K562 (cell line): ENCODE data around the gene RGS3. TPM values are rescaled to one million over a fixed set of nuclear protein-coding genes. Genes with fewer than 3 reads are reported as not detected.

ENCODE experiments used
- ATAC-seq: fragments of 200-7000 bp; cut with Tn5 transposase; 3 replicates; pipeline ENCODE4 v1.9.1; 2020; ENCODE audit warnings: moderate library complexity
- BruUV-seq: library from RNA; stranded (reverse); fragments of 400-500 nt; replicated peaks from 2 replicates; lab custom pipeline; 2021; lab: Mats Ljungman, UMichigan
- CTCF ChIA-PET: fragments of 300-600 bp; formaldehyde crosslinking; extraction: SDS; loops from one replicate; lab custom pipeline; 2021; ENCODE audit warnings: low intra/inter-chr PET ratio; lab: Yijun Ruan, JAX
- POLR2A ChIA-PET: fragments of 300-600, 350-650 bp; sonication (Branson Sonifier 250); formaldehyde crosslinking; extraction: SDS; loops from one replicate; lab custom pipeline; 2021; ENCODE audit warnings: antibody characterized with exemption, inconsistent platforms; lab: Yijun Ruan, JAX
- DNase-seq, 4 experiments: peaks; one replicate each; pipeline versions ENCODE4 v3.0.0 to v3.0.0-alpha.2; 2011 to 2018; ENCODE audit warnings: low spot score in 3 of 4, mixed read lengths in 3 of 4; ENCODE audit errors: extremely low read depth in 1 of 4
- FAIRE-seq: peaks from 2 replicates; lab custom pipeline; 2011; peaks lifted over from hg19 to GRCh38; lab: Jason Lieb, UNC
- H2AFZ ChIP-seq: 2 replicates; pipeline ENCODE4 v1.6.0; 2011; ENCODE audit warnings: low read depth, low read length, control low read depth, inconsistent platforms
- H3K27ac ChIP-seq: fragments of 200-600 bp; 3 replicates; pipeline ENCODE4 v1.8.0; 2011; ENCODE audit warnings: low read depth, mild to moderate bottlenecking, control low read depth, inconsistent platforms, low read length, moderate library complexity, mixed read lengths; ENCODE audit errors: extremely low read depth
- H3K27me3 ChIP-seq, 2 experiments: fragments of 300-600 bp in 1 of 2; 2 replicates in 1 of 2; 3 replicates in 1 of 2; pipeline versions ENCODE4 v1.6.0 to v1.8.0; 2011; ENCODE audit warnings: inconsistent platforms in 2 of 2, low read length in 2 of 2, mild to moderate bottlenecking in 1 of 2, mixed read lengths in 1 of 2, moderate library complexity in 1 of 2; ENCODE audit not compliant: control insufficient read depth in 2 of 2, insufficient read depth in 2 of 2
- H3K36me3 ChIP-seq: fragments of 300-600 bp; 3 replicates; pipeline ENCODE4 v1.8.0; 2011; ENCODE audit warnings: mild to moderate bottlenecking, low read length, inconsistent platforms; ENCODE audit not compliant: control insufficient read depth, insufficient read depth
- H3K4me1 ChIP-seq, 2 experiments: fragments of 200-600 bp in 1 of 2; replicated peaks in 1 of 2; 2 replicates in 1 of 2; 3 replicates in 1 of 2; pipeline versions ENCODE4 v1.5.1 to v1.8.0; 2011; ENCODE audit warnings: inconsistent platforms in 2 of 2, low read length in 2 of 2, mild to moderate bottlenecking in 1 of 2, mixed read lengths in 1 of 2, moderate library complexity in 1 of 2; ENCODE audit not compliant: control insufficient read depth in 2 of 2, insufficient read depth in 2 of 2
- H3K4me2 ChIP-seq: 2 replicates; pipeline ENCODE4 v1.6.1; 2011; ENCODE audit warnings: low read length, control low read depth, inconsistent platforms, mixed read lengths; ENCODE audit not compliant: insufficient read depth
- H3K4me3 ChIP-seq: fragments of 200-600 bp; sonication (generic), shearing (Covaris generic); 2 replicates; pipeline ENCODE4 v1.5.1; 2016; ENCODE audit warnings: control low read depth, inconsistent platforms
- H3K79me2 ChIP-seq: fragments of 200-600 bp; 3 replicates; pipeline ENCODE4 v1.8.0; 2011; ENCODE audit warnings: low read length, inconsistent platforms; ENCODE audit not compliant: control insufficient read depth, insufficient read depth
- H3K9ac ChIP-seq, 2 experiments: 2 replicates each; pipeline versions ENCODE4 v1.6.0 to v1.6.1; 2011; ENCODE audit warnings: low read depth in 2 of 2, low read length in 2 of 2, control low read depth in 1 of 2, inconsistent platforms in 1 of 2, mild to moderate bottlenecking in 1 of 2, mixed read lengths in 1 of 2; ENCODE audit not compliant: insufficient read depth in 1 of 2
- H3K9me1 ChIP-seq: one replicate; pipeline ENCODE4 v1.6.0; 2011; ENCODE audit warnings: inconsistent platforms, mild to moderate bottlenecking, low read length, moderate library complexity; ENCODE audit not compliant: control insufficient read depth, insufficient read depth
- H3K9me3 ChIP-seq: replicated peaks from 2 replicates; pipeline ENCODE4 v1.5.1; 2011; ENCODE audit warnings: low read depth, low read length, inconsistent platforms; ENCODE audit not compliant: control insufficient read depth, insufficient read depth
- H4K20me1 ChIP-seq: replicated peaks from 2 replicates; pipeline ENCODE4 v1.6.1; 2011; ENCODE audit warnings: low read length, inconsistent platforms, mixed read lengths; ENCODE audit not compliant: control insufficient read depth, insufficient read depth
- HNRNPLL ChIP-seq: fragments of 200-400 bp; formaldehyde crosslinking; IDR thresholded peaks from 2 replicates; pipeline ENCODE4 v1.6.1; 2017; ENCODE audit warnings: low read length, low read depth, mild to moderate bottlenecking; ENCODE audit not compliant: poor library complexity, severe bottlenecking
- KLF16 ChIP-seq: IDR thresholded peaks from 2 replicates; pipeline ENCODE4 v1.6.1; 2016; ENCODE audit warnings: antibody characterized with exemption
- MCM7 ChIP-seq, 2 experiments: fragments of 450-650 bp; IDR thresholded peaks; 2 replicates each; pipeline ENCODE4 v1.6.1; 2016 to 2018
- NFIX ChIP-seq: fragments of 250-450 bp; sonication (Bioruptor Pico); IDR thresholded peaks from 2 replicates; pipeline ENCODE4 v1.4.0; 2020; ENCODE audit warnings: low read depth, mild to moderate bottlenecking, moderate library complexity
- PPARD ChIP-seq: fragments of 250-450 bp; sonication (Bioruptor Pico); IDR thresholded peaks from 2 replicates; pipeline ENCODE4 v1.8.0; 2022; ENCODE audit warnings: inconsistent platforms, mild to moderate bottlenecking, moderate library complexity
- RAD51 ChIP-seq: fragments of 450-650 bp; IDR thresholded peaks from 2 replicates; pipeline ENCODE4 v1.7.1; 2016; ENCODE audit warnings: low read depth, mild to moderate bottlenecking, borderline replicate concordance
- SAFB ChIP-seq: fragments of 200-400 bp; formaldehyde crosslinking; IDR thresholded peaks from 2 replicates; pipeline ENCODE4 v1.6.1; 2017; ENCODE audit warnings: low read depth, low read length, borderline replicate concordance
- TSHZ1 ChIP-seq: fragments of 250-450 bp; sonication (Bioruptor Pico); IDR thresholded peaks from 2 replicates; pipeline ENCODE4 v1.4.0; 2020; ENCODE audit warnings: mild to moderate bottlenecking, moderate library complexity
- USF2 ChIP-seq: sonication (generic); formaldehyde crosslinking; IDR thresholded peaks from 2 replicates; pipeline ENCODE4 v1.5.0; 2020; ENCODE audit warnings: missing genetic modification reagents
- ZNF274 ChIP-seq: IDR thresholded peaks from 2 replicates; pipeline ENCODE4 v1.6.1; 2011; ENCODE audit warnings: low read depth, mild to moderate bottlenecking, low read length, moderate library complexity, borderline replicate concordance
- ZNF277 ChIP-seq: fragments of 250-450 bp; sonication (Bioruptor Pico); IDR thresholded peaks from 2 replicates; pipeline ENCODE4 v1.8.0; 2022; ENCODE audit warnings: inconsistent platforms, mild to moderate bottlenecking, moderate library complexity, borderline replicate concordance
- ZNF395 ChIP-seq: fragments of 200-800 bp; sonication (Bioruptor generic); IDR thresholded peaks from 2 replicates; pipeline ENCODE4 v1.6.1; 2017; ENCODE audit warnings: missing genetic modification characterization, missing compliant biosample characterization
- ZNF655 ChIP-seq: fragments of 250-450 bp; sonication (Bioruptor Pico); IDR thresholded peaks from 2 replicates; pipeline ENCODE4 v1.5.0; 2021
- WGBS: fragments of 100-300 bp; shearing (Covaris generic); methylation state at CpG from one replicate; pipeline ENCODE4 v1.1.6; 2016; ENCODE audit warnings: low coverage, mixed read lengths; ENCODE audit not compliant: insufficient coverage; ENCODE audit errors: missing lambda C conversion rate; 5-methylcytosine and 5-hydroxymethylcytosine counted together
- in situ Hi-C: fragments of 300-500 bp; cut with MboI; formaldehyde crosslinking; loops from 4 replicates; pipeline ENCODE4 v1.15.0; 2018; ENCODE audit warnings: inconsistent platforms, mixed read lengths
- intact Hi-C: fragments of 100-400 bp; cut with micrococcal nuclease; formaldehyde crosslinking; loops from 2 replicates; pipeline ENCODE4 v1.14.2; 2022
- polyA plus RNA-seq, 8 experiments: library from polyadenylated mRNA; depleted of rRNA in 4 of 8; stranded (reverse) in 5 of 8; unstranded in 3 of 8; fragments of >200 nt; fragmentation: Nextera tagmentation in 2 of 8; fragmentation: Illumina TruSeq in 1 of 8; extraction: Ambion mirVana in 2 of 8; extraction: Trizol in 1 of 8; gene quantifications; 2 replicates each; pipeline versions ENCODE4 v1.2.1 to v1.2.3, GENCODE V29; 2011 to 2014; ENCODE audit warnings: inconsistent platforms in 1 of 8, missing spikeins in 1 of 8
- total RNA-seq, 7 experiments: library from RNA; depleted of rRNA in 6 of 7; stranded (reverse); fragments of >200 nt in 6 of 7; fragmentation: Illumina TruSeq in 2 of 7; extraction: Trizol in 2 of 7; gene quantifications; 2 replicates each; pipeline versions ENCODE4 v1.2.1 to v1.2.3, GENCODE V29; 2011 to 2021; ENCODE audit warnings: low replicate concordance in 1 of 7

RGS3 gene
- total and polyA plus RNA-seq, 9 of the 15 experiments (the other 6 are each of a cell fraction or from before 2014, with no cell fraction given), result 0.08 to 2.9 (median 0.95) TPM

GRCh38 chr9:113556877-113557593 is 93.5 kb downstream of the RGS3 start:
- no peak overlapping the region for H3K4me2 ChIP-seq
- peak; percentile 46; the same call in 2 of the 3 replicates for ATAC-seq
- in situ Hi-C loops (no loop called here), intact Hi-C loops (no loop called here)
- H3K36me3 ChIP-seq, result no peaks in the 10 kb centered on the region
- no peaks in the 10 kb centered on the region for H3K79me2 ChIP-seq
- no peak for FAIRE-seq
- BruUV-seq, result no TSS peak
- no peaks in the 10 kb centered on the region for H3K27me3 ChIP-seq
- no peak overlapping the region for H3K4me3 ChIP-seq
- 25% methylated on average over 3 of the region's 3 CpGs for WGBS
- no peak overlapping the region for H3K27ac ChIP-seq
- no peak overlapping the region for H2AFZ ChIP-seq
- DNase-seq, result no peak
- no peaks in the 10 kb centered on the region for H3K9me3 ChIP-seq
- no peaks in the 10 kb centered on the region for H4K20me1 ChIP-seq
- peaks cover 7 to 9% of the 10 kb centered on the region in 2 experiments for H3K4me1 ChIP-seq
- no peaks in the 10 kb centered on the region for H3K9me1 ChIP-seq
- ChIA-PET CTCF (no interaction called here), POLR2A (no interaction called here)
- H3K9ac ChIP-seq, result no peak overlapping the region
- TF ChIP-seq HNRNPLL (no peak), ZNF277 (CRISPR knock-in tag) (no peak), RAD51 (peak; percentile 62; the same call in 1 of the 2 replicates), ZNF655 (no peak), ZNF395 (CRISPR knock-in tag) (no peak), MCM7 (IDR thresholded peaks at IDR 0.05) (no peak), USF2 (CRISPR knock-in tag) (peak; percentile 86), SAFB (no peak), ZNF274 (no peak), TSHZ1 (CRISPR knock-in tag) (no peak), KLF16 (no peak), NFIX (CRISPR knock-in tag) (no peak), PPARD (CRISPR knock-in tag) (no peak)
